ENCODE results near the gene SAMD1.

DNA sequence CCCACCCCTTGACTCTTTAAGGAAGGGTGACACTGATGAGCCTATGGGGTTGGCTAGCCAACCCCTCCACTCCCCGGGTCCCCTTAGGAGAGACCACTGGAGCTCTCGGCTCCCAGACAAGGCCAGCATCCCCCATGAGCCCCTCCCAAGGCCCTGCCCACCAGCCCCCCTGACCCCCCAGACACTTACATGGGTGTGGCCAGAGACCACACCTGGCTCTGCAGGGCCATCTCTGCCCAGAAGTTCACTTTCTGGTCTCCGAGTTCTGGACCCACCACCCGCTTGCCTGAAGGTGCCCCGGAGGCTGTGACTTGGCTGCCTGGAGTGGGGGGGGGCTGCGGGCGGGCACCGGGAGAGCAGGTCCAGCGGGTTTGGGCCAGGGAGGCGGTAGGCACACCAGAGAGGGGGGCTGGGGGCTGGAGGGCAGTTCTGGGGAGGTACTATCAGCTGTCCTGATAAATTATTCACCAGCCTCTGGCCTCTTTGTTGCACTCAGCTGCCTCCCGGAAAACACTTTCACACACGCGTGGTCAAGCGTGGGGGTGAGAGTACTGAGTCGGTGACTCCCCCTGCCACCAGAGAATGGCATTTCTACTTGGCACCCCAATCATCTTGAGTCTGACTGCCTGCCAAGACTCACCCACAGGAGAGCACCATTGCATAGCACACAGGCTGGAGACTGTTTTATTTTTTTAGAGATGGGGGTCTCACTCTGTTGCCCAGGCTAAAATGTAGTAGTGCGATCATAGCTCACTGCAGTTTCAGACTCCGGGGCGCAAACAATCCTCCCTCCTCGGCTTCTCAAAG, 28.6 kb downstream of the SAMD1 start, which contains the start of gene PALM3:
- TF ChIP-seq, protein P1, sequence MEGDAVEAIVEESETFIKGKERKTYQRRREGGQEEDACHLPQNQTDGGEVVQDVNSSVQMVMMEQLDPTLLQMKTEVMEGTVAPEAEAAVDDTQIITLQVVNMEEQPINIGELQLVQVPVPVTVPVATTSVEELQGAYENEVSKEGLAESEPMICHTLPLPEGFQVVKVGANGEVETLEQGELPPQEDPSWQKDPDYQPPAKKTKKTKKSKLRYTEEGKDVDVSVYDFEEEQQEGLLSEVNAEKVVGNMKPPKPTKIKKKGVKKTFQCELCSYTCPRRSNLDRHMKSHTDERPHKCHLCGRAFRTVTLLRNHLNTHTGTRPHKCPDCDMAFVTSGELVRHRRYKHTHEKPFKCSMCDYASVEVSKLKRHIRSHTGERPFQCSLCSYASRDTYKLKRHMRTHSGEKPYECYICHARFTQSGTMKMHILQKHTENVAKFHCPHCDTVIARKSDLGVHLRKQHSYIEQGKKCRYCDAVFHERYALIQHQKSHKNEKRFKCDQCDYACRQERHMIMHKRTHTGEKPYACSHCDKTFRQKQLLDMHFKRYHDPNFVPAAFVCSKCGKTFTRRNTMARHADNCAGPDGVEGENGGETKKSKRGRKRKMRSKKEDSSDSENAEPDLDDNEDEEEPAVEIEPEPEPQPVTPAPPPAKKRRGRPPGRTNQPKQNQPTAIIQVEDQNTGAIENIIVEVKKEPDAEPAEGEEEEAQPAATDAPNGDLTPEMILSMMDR (IDR thresholded peaks at IDR 0.05) = no peak
- TF ChIP-seq POLR2A (IDR thresholded peaks at IDR 0.05) = no peak

Measured in lower leg skin (tissue), 3 donors.